Endodermal cell (in vitro differentiated cells): ENCODE results near the gene BHLHE23. TPM values are rescaled to one million over a fixed set of nuclear protein-coding genes. Genes with fewer than 3 reads are reported as not detected.

ENCODE experiments used
- DNase-seq: peaks from one replicate; pipeline ENCODE4 v3.0.0-alpha.2; 2017
- H3K27ac ChIP-seq: 2 replicates; pipeline ENCODE4 v1.5.1; 2013; ENCODE audit warnings: mild to moderate bottlenecking, low read depth, low read length, moderate library complexity
- H3K27me3 ChIP-seq: 2 replicates; pipeline ENCODE4 v1.6.1; 2013; ENCODE audit warnings: mild to moderate bottlenecking, low read length, moderate library complexity; ENCODE audit not compliant: insufficient read depth, control insufficient read depth, poor library complexity, severe bottlenecking
- H3K36me3 ChIP-seq: 2 replicates; pipeline ENCODE4 v1.7.0; 2013; ENCODE audit warnings: mild to moderate bottlenecking, low read length, moderate library complexity; ENCODE audit not compliant: control insufficient read depth, insufficient read depth
- H3K4me1 ChIP-seq: one replicate; pipeline ENCODE4 v1.7.0; 2013; ENCODE audit warnings: low read length; ENCODE audit not compliant: control insufficient read depth, insufficient read depth
- H3K4me3 ChIP-seq: 2 replicates; pipeline ENCODE4 v1.5.1; 2013; ENCODE audit warnings: mild to moderate bottlenecking, low read length, moderate library complexity
- H3K9ac ChIP-seq: 2 replicates; pipeline ENCODE4 v1.6.1; 2013; ENCODE audit warnings: mild to moderate bottlenecking, low read length, moderate library complexity; ENCODE audit not compliant: poor library complexity, severe bottlenecking; ENCODE audit errors: extremely low read depth
- H3K9me3 ChIP-seq: 2 replicates; pipeline ENCODE4 v1.6.1; 2013; ENCODE audit warnings: mild to moderate bottlenecking, low read length, moderate library complexity; ENCODE audit not compliant: control insufficient read depth
- H3K27ac Mint-ChIP-seq: 2 replicates; pipeline ENCODE4 v1.8.0; 2020; ENCODE audit warnings: mixed read lengths
- H3K27me3 Mint-ChIP-seq: 2 replicates; pipeline ENCODE4 v1.8.0; 2021; ENCODE audit warnings: mild to moderate bottlenecking, mixed read lengths; ENCODE audit not compliant: insufficient read depth
- H3K36me3 Mint-ChIP-seq: 2 replicates; pipeline ENCODE4 v1.8.0; 2020; ENCODE audit warnings: low read depth, mixed read lengths
- H3K4me1 Mint-ChIP-seq: 2 replicates; pipeline ENCODE4 v1.8.0; 2020; ENCODE audit warnings: mixed read lengths
- H3K4me3 Mint-ChIP-seq: 2 replicates; pipeline ENCODE4 v1.8.0; 2020; ENCODE audit warnings: mild to moderate bottlenecking, moderate library complexity, mixed read lengths
- H3K9me3 Mint-ChIP-seq: 2 replicates; pipeline ENCODE4 v1.8.0; 2020; ENCODE audit warnings: mild to moderate bottlenecking, mixed read lengths
- WGBS, 2 experiments: methylation state at CpG; one replicate each; pipeline versions ENCODE4 v1.1.5 to v1.1.7; 2013; ENCODE audit warnings: missing lambda C conversion rate in 2 of 2, mixed read lengths in 1 of 2; ENCODE audit not compliant: insufficient coverage in 1 of 2, insufficient read length in 1 of 2; 5-methylcytosine and 5-hydroxymethylcytosine counted together
- total RNA-seq, 2 donors: library from RNA; stranded (reverse); fragmentation: NEBNext Ultra II Directional in 1 of 2; extraction: Animal tissue kit (Norgen Biotek cat#: 25700) in 1 of 2; gene quantifications; 2 replicates in 1 of 2; 3 replicates in 1 of 2; pipeline ENCODE4 v1.2.1, GENCODE V29; 2021
- TF ChIP-seq, protein P1 (sequence below): fragments of 200-600 bp; sonication (generic); conservative IDR thresholded peaks from 2 replicates; pipeline ENCODE4 v1.5.0; 2021; ENCODE audit warnings: antibody characterized with exemption, mild to moderate bottlenecking

BHLHE23 gene
- total RNA-seq, 2 donors from 2014 or later: not detected

DNA sequence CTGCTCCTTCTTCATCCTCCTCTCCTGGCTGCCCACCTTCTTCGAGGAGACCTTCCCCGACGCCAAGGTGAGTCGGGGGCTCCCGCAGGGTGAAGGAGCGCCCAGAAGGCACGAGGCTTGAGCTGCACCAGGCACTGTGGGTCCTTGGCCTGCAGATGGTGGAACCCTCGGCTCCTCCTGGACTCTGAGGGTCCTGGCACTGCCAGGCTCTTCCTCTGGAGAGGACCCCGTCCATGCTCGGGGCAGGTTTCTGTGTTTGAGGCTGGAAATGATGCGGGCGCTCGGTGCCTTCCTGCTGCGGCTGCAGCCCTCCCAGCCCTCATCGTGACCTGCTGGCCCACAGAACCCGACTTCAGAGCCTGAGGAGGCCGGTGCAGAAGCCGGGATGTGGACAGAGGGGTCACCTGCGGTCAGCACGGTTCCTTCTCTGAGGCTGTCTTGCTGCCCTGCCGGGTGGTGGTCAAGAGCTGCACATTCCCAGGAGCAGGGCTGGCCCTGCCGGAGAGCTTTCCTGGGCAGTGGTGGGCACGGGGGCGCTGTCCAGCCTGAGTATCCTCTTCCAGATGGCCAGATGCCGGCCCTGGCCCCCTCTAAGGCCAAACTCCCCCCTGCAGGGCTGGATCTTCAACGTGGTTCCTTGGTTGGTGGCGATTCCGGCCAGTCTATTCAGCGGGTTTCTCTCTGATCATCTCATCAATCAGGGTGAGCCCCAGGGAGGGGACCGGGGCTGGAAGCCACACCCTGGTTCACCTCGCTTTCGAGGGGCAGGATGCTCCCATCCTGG, 43.0 kb downstream of the BHLHE23 start:
- H3K27me3 Mint-ChIP-seq: no peaks in the 10 kb centered on the region
- H3K27ac Mint-ChIP-seq: no peak overlapping the region
- no peaks in the 10 kb centered on the region for H3K36me3 Mint-ChIP-seq
- Histone ChIP-seq H3K4me3 (no peak overlapping the region), H3K9me3 (no peaks in the 10 kb centered on the region), H3K36me3 (no peaks in the 10 kb centered on the region), H3K4me1 (no peaks in the 10 kb centered on the region), H3K9ac (no peak overlapping the region), H3K27me3 (no peaks in the 10 kb centered on the region), H3K27ac (no peak overlapping the region)
- H3K4me3 Mint-ChIP-seq: no peak overlapping the region
- DNase-seq: no peak
- TF ChIP-seq, protein P1, sequence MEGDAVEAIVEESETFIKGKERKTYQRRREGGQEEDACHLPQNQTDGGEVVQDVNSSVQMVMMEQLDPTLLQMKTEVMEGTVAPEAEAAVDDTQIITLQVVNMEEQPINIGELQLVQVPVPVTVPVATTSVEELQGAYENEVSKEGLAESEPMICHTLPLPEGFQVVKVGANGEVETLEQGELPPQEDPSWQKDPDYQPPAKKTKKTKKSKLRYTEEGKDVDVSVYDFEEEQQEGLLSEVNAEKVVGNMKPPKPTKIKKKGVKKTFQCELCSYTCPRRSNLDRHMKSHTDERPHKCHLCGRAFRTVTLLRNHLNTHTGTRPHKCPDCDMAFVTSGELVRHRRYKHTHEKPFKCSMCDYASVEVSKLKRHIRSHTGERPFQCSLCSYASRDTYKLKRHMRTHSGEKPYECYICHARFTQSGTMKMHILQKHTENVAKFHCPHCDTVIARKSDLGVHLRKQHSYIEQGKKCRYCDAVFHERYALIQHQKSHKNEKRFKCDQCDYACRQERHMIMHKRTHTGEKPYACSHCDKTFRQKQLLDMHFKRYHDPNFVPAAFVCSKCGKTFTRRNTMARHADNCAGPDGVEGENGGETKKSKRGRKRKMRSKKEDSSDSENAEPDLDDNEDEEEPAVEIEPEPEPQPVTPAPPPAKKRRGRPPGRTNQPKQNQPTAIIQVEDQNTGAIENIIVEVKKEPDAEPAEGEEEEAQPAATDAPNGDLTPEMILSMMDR: no peak
- 93 to 95% methylated on average over 11 to 32 of the region's 32 CpGs for WGBS, 2 experiments
- H3K9me3 Mint-ChIP-seq: no peaks in the 10 kb centered on the region
- H3K4me1 Mint-ChIP-seq: no peaks in the 10 kb centered on the region

GRCh38 chr20:62962891-62963613, 43.7 kb downstream of the BHLHE23 start:
- WGBS, 2 experiments: 87 to 90% methylated on average over 16 to 32 of the region's 32 CpGs
- H3K27ac ChIP-seq: no peak overlapping the region
- no peaks in the 10 kb centered on the region for H3K27me3 ChIP-seq
- no peak overlapping the region for H3K4me3 ChIP-seq
- no peak for DNase-seq
- Mint-ChIP-seq H3K9me3 (no peaks in the 10 kb centered on the region), H3K27ac (no peak overlapping the region), H3K4me1 (no peaks in the 10 kb centered on the region), H3K4me3 (no peak overlapping the region), H3K36me3 (no peaks in the 10 kb centered on the region), H3K27me3 (no peaks in the 10 kb centered on the region)
- TF ChIP-seq, protein P1: no peak
- no peaks in the 10 kb centered on the region for H3K9me3 ChIP-seq
- H3K9ac ChIP-seq: no peak overlapping the region
- H3K36me3 ChIP-seq: no peaks in the 10 kb centered on the region
- no peaks in the 10 kb centered on the region for H3K4me1 ChIP-seq

DNA sequence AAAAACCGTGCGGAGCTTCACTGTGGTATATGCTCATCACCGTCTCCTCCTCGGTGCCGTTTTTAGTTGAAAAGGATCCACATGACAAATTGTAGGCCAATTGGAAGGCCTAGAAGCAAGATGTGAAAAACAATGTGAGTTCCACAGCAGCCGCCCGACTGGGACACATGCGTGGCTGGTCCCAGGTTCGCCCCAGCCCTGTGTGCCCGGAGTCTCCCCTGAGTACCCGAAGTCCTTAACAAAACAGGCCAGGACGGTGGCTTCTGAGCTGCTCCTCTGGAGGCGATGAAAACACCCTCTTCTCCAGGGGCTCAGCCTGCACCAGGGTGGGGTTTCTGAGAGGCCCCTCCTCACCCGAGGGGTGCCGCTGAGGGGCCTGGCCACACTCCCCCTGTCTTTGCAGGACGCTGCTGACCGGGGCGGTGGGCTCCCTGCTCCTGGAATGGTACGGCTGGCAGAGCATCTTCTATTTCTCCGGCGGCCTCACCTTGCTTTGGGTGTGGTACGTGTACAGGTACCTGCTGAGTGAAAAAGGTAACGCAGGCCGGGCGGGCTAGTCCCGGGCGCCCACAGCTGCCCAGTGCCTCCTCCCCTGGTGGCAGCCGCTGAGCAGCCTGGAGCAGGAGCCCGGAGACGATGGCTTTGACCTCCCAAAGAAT, 44.4 kb downstream of the BHLHE23 start:
- Histone ChIP-seq H3K27ac (no peak overlapping the region), H3K4me1 (no peaks in the 10 kb centered on the region), H3K27me3 (no peaks in the 10 kb centered on the region), H3K36me3 (no peaks in the 10 kb centered on the region), H3K9me3 (no peaks in the 10 kb centered on the region), H3K9ac (no peak overlapping the region), H3K4me3 (no peak overlapping the region)
- no peak overlapping the region for H3K4me3 Mint-ChIP-seq
- no peaks in the 10 kb centered on the region for H3K27me3 Mint-ChIP-seq
- H3K4me1 Mint-ChIP-seq: no peaks in the 10 kb centered on the region
- H3K27ac Mint-ChIP-seq: no peak overlapping the region
- no peaks in the 10 kb centered on the region for H3K9me3 Mint-ChIP-seq
- TF ChIP-seq, protein P1: no peak
- WGBS, 2 experiments: 93 to 95% methylated on average over 18 to 30 of the region's 30 CpGs
- DNase-seq: no peak
- no peaks in the 10 kb centered on the region for H3K36me3 Mint-ChIP-seq
